IgD-negative memory B cell (primary cell): ENCODE data around the gene UBXN10. TPM values are rescaled to one million over a fixed set of nuclear protein-coding genes. Genes with fewer than 3 reads are reported as not detected.
"Not testable (repeated sequence)": the region's sequence is repeated elsewhere in the genome, so short reads cannot be mapped to it uniquely, and the experiment has no call there.

Experiments used
- H3K27ac Mint-ChIP-seq, 3 donors: one replicate each; pipeline ENCODE4 v1.8.0; 2020 to 2022; ENCODE audit warnings: mild to moderate bottlenecking in 3 of 3, mixed read lengths in 3 of 3, moderate library complexity in 1 of 3
- H3K27me3 Mint-ChIP-seq: one replicate; pipeline ENCODE4 v1.8.0; 2021; ENCODE audit warnings: mixed read lengths
- H3K36me3 Mint-ChIP-seq: one replicate; pipeline ENCODE4 v1.8.0; 2020; ENCODE audit warnings: mild to moderate bottlenecking, mixed read lengths
- H3K4me1 Mint-ChIP-seq, 3 donors: one replicate each; pipeline ENCODE4 v1.8.0; 2020 to 2022; ENCODE audit warnings: mixed read lengths in 3 of 3, mild to moderate bottlenecking in 1 of 3
- H3K4me3 Mint-ChIP-seq, 4 donors: one replicate each; pipeline ENCODE4 v1.8.0; 2020 to 2022; ENCODE audit warnings: mild to moderate bottlenecking in 4 of 4, mixed read lengths in 4 of 4, moderate library complexity in 3 of 4
- H3K9me3 Mint-ChIP-seq, 3 donors: one replicate each; pipeline ENCODE4 v1.8.0; 2020 to 2021; ENCODE audit warnings: mixed read lengths in 3 of 3, mild to moderate bottlenecking in 1 of 3
- polyA plus RNA-seq: library from polyadenylated mRNA; unstranded; fragments of 300-500 nt; fragmentation: Illumina TruSeq; gene quantifications from one replicate; pipeline ENCODE4 v1.2.3, GENCODE V29; 2021

Gene UBXN10
- polyA plus RNA-seq, 1 donor from 2014 or later: 0.39 TPM

DNA sequence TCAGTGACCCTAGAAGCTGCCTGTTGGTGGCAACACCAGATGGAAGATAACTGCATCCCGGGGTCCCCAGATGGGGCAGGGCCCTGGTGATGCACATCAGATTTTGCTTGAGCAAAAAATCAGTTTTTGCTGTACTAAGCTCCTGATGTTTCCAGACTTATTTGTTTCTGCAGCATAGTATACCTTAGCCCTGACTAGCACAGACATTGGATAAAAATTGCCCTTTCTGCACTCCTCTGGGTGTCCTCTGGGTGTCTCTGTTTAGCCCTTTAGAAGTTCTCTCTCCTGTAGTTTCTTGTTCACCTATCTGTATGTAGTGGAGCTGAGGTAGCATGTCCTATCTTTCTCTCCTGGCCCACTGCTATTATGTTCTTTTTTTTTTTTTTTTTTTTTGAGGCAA is 30.7 kb downstream of the UBXN10 start:
- H3K4me3 Mint-ChIP-seq: no peak overlapping the region
- H3K9me3 Mint-ChIP-seq: peaks cover 0 to 3% (median 0%) of the 10 kb centered on the region in 3 donors
- peaks cover 15% of the 10 kb centered on the region for H3K27me3 Mint-ChIP-seq
- H3K4me1 Mint-ChIP-seq: peaks cover 5 to 8% (median 6%) of the 10 kb centered on the region in 3 donors
- H3K36me3 Mint-ChIP-seq: no peaks in the 10 kb centered on the region
- no peak overlapping the region for H3K27ac Mint-ChIP-seq

DNA sequence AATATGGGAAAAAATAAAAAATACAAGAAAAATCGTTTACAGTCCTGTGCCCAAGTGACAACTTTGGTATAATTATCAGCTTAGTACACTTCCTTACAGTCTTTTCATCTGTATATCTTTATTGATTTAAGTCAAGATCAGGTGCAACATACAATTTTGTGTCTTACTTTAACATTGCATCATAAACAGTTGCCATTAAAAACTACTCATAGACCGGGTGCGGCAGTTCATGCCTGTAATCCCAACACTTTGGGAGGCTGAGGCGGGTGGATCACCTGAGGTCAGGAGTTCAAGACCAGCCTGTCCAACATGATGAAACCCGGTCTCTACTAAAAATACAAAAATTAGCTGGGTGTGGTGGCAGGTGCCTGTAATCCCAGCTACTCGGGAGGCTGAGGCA is 33.2 kb downstream of the UBXN10 start:
- H3K27ac Mint-ChIP-seq, H3K4me1 Mint-ChIP-seq, H3K9me3 Mint-ChIP-seq, H3K4me3 Mint-ChIP-seq, H3K36me3 Mint-ChIP-seq: not testable (repeated sequence)
- peaks cover 20% of the 10 kb centered on the region for H3K27me3 Mint-ChIP-seq

DNA sequence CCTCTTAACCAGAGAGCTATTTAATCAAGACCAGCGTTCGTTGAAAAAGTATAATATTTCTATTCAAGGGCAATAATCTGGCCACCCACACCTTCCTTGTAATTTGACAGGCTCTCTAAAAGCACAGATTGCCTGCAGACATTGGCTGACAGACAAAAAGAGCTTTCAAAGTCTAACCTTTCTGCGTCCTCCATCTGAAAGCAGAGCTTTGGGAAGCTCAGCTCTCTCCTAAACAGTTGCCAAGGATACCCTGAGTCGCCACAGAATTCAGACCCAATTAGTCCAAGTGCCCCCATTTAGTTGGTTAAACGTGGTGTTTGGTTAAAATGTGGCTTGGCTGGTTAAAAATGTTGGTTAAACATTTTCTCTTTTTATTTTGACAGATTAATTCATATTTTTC is 34.1 kb downstream of the UBXN10 start:
- H3K4me3 Mint-ChIP-seq: no peak overlapping the region
- peaks cover 0 to 3% (median 0%) of the 10 kb centered on the region in 3 donors for H3K9me3 Mint-ChIP-seq
- no peak overlapping the region for H3K27ac Mint-ChIP-seq
- peaks cover 0 to 2% (median 0%) of the 10 kb centered on the region in 3 donors for H3K4me1 Mint-ChIP-seq
- H3K27me3 Mint-ChIP-seq: peaks cover 21% of the 10 kb centered on the region
- H3K36me3 Mint-ChIP-seq: no peaks in the 10 kb centered on the region

GRCh38 chr1:20223106-20223505 is 37.2 kb downstream of the UBXN10 start:
- H3K36me3 Mint-ChIP-seq: peaks cover 2% of the 10 kb centered on the region
- peaks cover 0 to 2% (median 0%) of the 10 kb centered on the region in 3 donors for H3K4me1 Mint-ChIP-seq
- H3K27ac Mint-ChIP-seq: no peak overlapping the region
- peaks cover 33% of the 10 kb centered on the region for H3K27me3 Mint-ChIP-seq
- no peak overlapping the region for H3K4me3 Mint-ChIP-seq
- H3K9me3 Mint-ChIP-seq: no peaks in the 10 kb centered on the region

GRCh38 chr1:20223551-20224419 is 37.9 kb downstream of the UBXN10 start:
- H3K27ac Mint-ChIP-seq: no peak overlapping the region
- H3K36me3 Mint-ChIP-seq: peaks cover 2% of the 10 kb centered on the region
- H3K4me1 Mint-ChIP-seq: peaks cover 0 to 2% (median 0%) of the 10 kb centered on the region in 3 donors
- H3K4me3 Mint-ChIP-seq: no peak overlapping the region
- no peaks in the 10 kb centered on the region for H3K9me3 Mint-ChIP-seq
- H3K27me3 Mint-ChIP-seq: peaks cover 35% of the 10 kb centered on the region

- no peak overlapping the region for H3K27ac Mint-ChIP-seq
Observed at GRCh38 chr1:20224546-20224945, 38.6 kb downstream of the UBXN10 start.

GRCh38 chr1:20227704-20228103 is 41.8 kb downstream of the UBXN10 start:
- peaks cover 0 to 2% (median 0%) of the 10 kb centered on the region in 3 donors for H3K4me1 Mint-ChIP-seq
- no peak overlapping the region for H3K27ac Mint-ChIP-seq
- peaks cover 2% of the 10 kb centered on the region for H3K36me3 Mint-ChIP-seq
- H3K27me3 Mint-ChIP-seq: peaks cover 40% of the 10 kb centered on the region
- no peaks in the 10 kb centered on the region for H3K9me3 Mint-ChIP-seq
- no peak overlapping the region for H3K4me3 Mint-ChIP-seq

More at GRCh38 chr1:20224546-20224945, 38.6 kb downstream of the UBXN10 start:
- H3K9me3 Mint-ChIP-seq: no peaks in the 10 kb centered on the region
- H3K4me1 Mint-ChIP-seq: peaks cover 0 to 2% (median 0%) of the 10 kb centered on the region in 3 donors
- no peak overlapping the region for H3K4me3 Mint-ChIP-seq
- peaks cover 2% of the 10 kb centered on the region for H3K36me3 Mint-ChIP-seq
- peaks cover 37% of the 10 kb centered on the region for H3K27me3 Mint-ChIP-seq

DNA sequence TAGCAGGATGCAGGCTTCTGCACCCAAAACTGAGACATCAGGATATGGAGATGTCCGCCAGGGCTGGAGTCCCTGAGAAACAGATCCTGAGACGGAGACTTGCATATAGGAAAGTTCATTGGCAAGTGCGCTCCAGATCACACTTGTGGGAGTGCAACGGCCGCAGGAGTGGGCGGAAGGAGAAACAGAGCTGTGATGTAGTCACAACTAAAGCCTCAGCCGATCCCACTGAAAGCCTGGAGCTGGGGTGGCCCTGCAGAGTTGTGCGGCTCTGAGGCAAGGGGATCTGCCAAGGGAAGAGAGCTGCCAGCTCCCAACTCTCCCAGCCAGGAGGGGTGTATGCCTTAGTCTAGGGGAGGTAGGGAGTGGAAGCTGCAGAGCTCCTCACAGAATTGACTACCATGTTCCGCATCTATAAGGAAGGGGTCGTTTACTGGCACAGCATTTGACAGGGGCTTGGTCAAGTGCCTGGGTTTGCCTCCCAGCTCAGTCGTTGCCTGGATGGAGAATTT is 42.5 kb downstream of the UBXN10 start:
- Mint-ChIP-seq H3K4me3 (no peak overlapping the region), H3K9me3 (no peaks in the 10 kb centered on the region), H3K4me1 (peaks cover 0 to 2% (median 0%) of the 10 kb centered on the region in 3 donors), H3K36me3 (peaks cover 5% of the 10 kb centered on the region), H3K27ac (no peak overlapping the region), H3K27me3 (peaks cover 41% of the 10 kb centered on the region)

GRCh38 chr1:20229171-20229570 is 43.3 kb downstream of the UBXN10 start:
- Mint-ChIP-seq H3K9me3 (no peaks in the 10 kb centered on the region), H3K36me3 (peaks cover 6% of the 10 kb centered on the region), H3K27me3 (peaks cover 42% of the 10 kb centered on the region), H3K27ac (no peak overlapping the region), H3K4me3 (no peak overlapping the region), H3K4me1 (peaks cover 0 to 5% (median 0%) of the 10 kb centered on the region in 3 donors)

GRCh38 chr1:20232564-20232963 is 46.7 kb downstream of the UBXN10 start:
- H3K4me1 Mint-ChIP-seq, H3K9me3 Mint-ChIP-seq, H3K27ac Mint-ChIP-seq, H3K36me3 Mint-ChIP-seq, H3K4me3 Mint-ChIP-seq: not testable (repeated sequence)
- peaks cover 32% of the 10 kb centered on the region for H3K27me3 Mint-ChIP-seq

GRCh38 chr1:20233394-20233793 is 47.5 kb downstream of the UBXN10 start:
- H3K4me1 Mint-ChIP-seq: peaks cover 0 to 5% (median 0%) of the 10 kb centered on the region in 3 donors
- H3K9me3 Mint-ChIP-seq: no peaks in the 10 kb centered on the region
- peaks cover 29% of the 10 kb centered on the region for H3K27me3 Mint-ChIP-seq
- H3K27ac Mint-ChIP-seq: no peak overlapping the region
- peaks cover 4% of the 10 kb centered on the region for H3K36me3 Mint-ChIP-seq
- H3K4me3 Mint-ChIP-seq: no peak overlapping the region

DNA sequence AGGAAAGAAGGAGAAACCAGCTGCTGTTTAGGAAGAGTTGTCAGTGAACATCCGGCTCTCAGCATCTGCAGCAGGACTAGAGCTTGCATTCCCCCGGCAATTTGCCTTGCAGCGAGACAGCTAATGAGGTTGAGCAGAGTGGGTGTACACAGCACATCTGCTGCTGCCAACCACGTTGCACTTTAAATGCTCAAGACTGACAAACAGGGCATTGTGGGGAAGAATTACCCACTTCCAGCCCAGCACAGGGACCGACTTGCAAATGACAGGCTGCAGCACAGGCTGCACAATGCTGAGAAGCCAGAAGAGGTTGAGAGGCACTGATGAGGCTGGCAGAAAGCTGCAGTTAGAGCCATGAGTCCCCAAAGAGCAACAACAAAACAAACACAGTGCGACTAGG is 48.0 kb downstream of the UBXN10 start:
- Mint-ChIP-seq H3K4me1 (peaks cover 0 to 5% (median 0%) of the 10 kb centered on the region in 3 donors), H3K9me3 (no peaks in the 10 kb centered on the region), H3K36me3 (peaks cover 4% of the 10 kb centered on the region), H3K27me3 (peaks cover 26% of the 10 kb centered on the region), H3K4me3 (no peak overlapping the region), H3K27ac (no peak overlapping the region)

GRCh38 chr1:20234788-20235535 is 49.1 kb downstream of the UBXN10 start:
- Mint-ChIP-seq H3K4me3 (no peak overlapping the region), H3K36me3 (peaks cover 4% of the 10 kb centered on the region), H3K27me3 (peaks cover 24% of the 10 kb centered on the region), H3K9me3 (no peaks in the 10 kb centered on the region), H3K27ac (no peak overlapping the region), H3K4me1 (peaks cover 0 to 5% (median 0%) of the 10 kb centered on the region in 3 donors)

GRCh38 chr1:20237646-20238045 is 51.8 kb downstream of the UBXN10 start:
- H3K27ac Mint-ChIP-seq: no peak overlapping the region
- H3K27me3 Mint-ChIP-seq: peaks cover 27% of the 10 kb centered on the region
- no peak overlapping the region for H3K4me3 Mint-ChIP-seq
- peaks cover 0 to 5% (median 0%) of the 10 kb centered on the region in 3 donors for H3K4me1 Mint-ChIP-seq
- no peaks in the 10 kb centered on the region for H3K9me3 Mint-ChIP-seq
- H3K36me3 Mint-ChIP-seq: peaks cover 4% of the 10 kb centered on the region

- Mint-ChIP-seq H3K27me3 (peaks cover 16% of the 10 kb centered on the region), H3K4me1 (no peaks in the 10 kb centered on the region), H3K27ac (no peak overlapping the region), H3K36me3 (peaks cover 2% of the 10 kb centered on the region), H3K4me3 (no peak overlapping the region), H3K9me3 (no peaks in the 10 kb centered on the region)
Observed at GRCh38 chr1:20240012-20240411, 54.1 kb downstream of the UBXN10 start.
